Stimulated activated CD8-positive, alpha-beta memory T cell treated with anti-CD3 and anti-CD28 coated beads, Interleukin-7, amount 100 ng/mL, for 4 hours (primary cell): ENCODE results near the gene CCDC106.
A peak's percentile ranks its signal among the peaks of the same experiment; 100 is the strongest.

ENCODE experiments used
- DNase-seq, 2 donors: peaks; one replicate each; pipeline ENCODE4 v3.0.0-alpha.2; 2020; ENCODE audit warnings: low read depth in 2 of 2

Gene CCDC106

DNA sequence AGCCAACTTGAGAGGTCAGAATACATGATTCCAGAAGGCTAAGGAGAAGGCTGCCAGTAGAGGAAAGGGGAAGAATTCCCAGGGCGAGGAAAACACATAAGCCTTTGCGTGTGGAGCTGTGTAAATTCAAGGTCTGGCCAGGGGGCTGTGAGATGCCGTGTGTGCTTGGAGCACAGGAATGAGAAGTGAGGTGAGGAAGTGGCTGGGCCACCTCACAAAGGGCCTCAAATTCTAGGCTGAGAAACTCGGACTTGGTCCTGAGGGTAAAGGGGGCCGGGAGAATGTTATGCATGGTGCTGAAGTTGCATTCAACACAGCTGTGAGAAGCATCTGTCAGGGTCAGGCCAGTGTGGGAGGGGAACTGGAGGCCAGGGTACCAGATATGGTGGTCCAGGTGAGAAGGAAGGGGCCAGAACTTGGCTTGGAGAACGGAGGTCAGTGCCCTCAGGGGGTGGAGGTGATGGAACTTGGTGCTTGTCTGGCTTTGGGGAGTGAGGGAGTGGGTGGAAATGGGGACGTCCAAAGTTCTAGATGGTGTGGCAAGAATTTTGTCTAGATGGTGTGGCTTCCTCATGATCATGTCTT is 12.1 kb upstream of the CCDC106 start:
- no peak for DNase-seq

DNA sequence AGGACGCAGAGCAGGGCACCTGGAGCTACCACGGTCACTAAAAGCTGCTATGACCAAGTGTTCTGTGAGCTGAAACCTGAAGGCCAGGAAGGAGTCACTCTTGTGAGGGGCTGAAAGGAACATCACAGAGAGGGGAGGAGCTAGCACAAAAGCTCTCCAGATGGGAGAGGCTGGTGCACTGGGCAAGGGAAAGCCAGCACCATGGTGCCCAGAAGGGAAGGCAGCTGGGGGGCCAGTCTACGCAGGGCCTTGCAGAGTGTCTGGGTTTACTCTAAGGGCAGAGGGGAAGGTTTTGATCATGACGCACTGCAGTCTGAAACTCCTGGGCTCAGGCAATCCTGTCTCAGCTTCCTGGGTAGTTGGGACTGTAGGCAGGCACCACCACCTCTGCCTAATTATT is 11.3 kb upstream of the CCDC106 start:
- no peak for DNase-seq

DNA sequence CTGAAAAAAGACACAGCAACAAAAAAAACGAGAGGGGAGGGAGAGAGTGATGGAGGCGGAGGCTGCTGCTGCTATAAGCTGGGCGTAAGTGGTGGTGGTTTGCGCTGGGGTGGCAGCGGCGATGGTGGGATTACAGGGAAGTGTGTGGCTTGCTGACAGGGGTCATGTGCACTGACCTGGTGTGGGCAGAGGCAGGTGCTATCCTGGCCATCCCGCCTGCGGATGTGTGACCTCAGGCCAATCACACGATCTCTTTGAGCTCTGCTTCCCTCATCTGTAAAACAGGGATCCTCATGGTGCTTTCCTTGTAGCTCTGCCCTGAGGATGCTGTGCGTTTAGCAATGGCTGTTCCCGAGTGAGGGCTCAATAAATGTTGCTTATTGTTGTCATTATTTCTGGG is 10.5 kb upstream of the CCDC106 start:
- DNase-seq: no peak

GRCh38 chr19:55638864-55639359 is 9.1 kb upstream of the CCDC106 start:
- DNase-seq: peak; percentile 33 to 48

DNA sequence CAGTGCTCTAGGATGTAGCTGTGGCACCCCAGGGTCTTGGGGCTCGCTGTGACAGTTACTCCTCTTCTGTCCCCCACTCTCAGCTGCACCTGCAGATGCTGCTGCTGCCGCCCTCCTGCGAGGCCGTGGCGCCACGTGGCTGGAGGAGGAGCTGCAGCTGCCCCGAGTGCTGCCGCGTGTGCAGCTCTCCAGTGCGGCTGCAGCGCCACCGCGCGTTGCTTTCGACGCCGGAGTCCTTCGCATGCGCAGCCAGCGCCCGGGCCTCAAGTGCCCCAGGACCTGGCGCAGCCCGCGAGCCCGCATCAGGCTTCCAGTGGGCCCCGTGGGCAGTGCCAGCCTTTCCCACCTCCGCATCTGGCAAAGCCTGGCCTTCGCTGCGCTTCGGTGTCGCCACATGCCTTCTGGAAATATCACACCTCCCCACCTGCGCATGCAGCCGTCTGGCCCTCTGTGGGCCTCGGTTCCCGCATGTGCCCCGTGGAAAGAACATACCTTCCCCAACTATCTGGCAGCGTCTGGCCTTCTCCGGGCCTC is 7.9 kb upstream of the CCDC106 start:
- peak; percentile 47 to 73 for DNase-seq

DNA sequence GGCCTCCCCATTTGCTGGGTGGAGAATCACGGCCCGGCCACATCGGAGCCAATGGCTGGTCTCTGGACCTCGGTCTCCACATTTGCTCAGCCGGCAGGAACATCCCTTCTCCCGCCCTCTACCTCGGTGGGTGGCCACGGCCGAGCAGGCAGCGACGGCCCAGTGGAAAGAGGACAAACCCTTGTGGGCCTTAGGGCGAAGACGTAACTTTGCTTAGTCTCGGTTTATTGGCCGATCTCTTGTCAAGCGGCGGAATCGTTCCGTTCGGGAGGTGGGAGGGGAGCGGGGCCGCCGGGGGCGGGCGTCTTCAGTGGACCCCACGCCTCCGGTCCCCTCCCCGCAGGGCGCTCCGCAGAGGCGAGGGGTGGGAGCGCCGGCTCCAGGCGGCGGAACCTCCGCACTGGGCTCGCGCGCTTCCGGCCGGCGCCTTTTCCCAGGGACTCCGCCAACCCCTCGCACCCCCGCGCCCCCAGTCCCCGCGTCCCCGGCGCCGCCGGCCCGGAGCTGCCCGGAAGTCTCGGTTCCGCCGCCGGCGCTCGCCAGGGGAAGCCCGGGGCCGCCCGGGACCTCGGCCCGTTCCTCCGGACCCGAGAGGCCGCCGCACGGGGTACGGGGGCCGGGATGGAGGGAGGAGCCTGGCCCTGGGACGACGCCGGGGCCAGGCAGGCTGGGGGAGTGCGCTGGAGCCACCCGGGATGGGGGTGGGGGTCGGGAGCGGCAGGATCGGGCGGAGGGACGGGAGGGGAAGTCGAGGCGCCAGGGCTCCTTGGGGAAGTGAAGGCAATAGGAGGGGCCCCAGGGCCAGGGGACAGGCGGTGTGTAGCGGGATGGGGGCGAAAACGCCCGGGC is 7.2 kb upstream of the CCDC106 start, which contains the start of gene ZNF580:
TSS of gene ZNF580 (plus strand) at position 426 of the 849 bp plus-strand sequence. CDS start 1,507 bp downstream, outside the sequence.
- DNase-seq: peak in 1 of 2 donors; percentile 66

- no peak for DNase-seq
Observed at GRCh38 chr19:55641426-55642152, 6.4 kb upstream of the CCDC106 start.

GRCh38 chr19:55642153-55643002 is 5.6 kb upstream of the CCDC106 start:
- DNase-seq: peak in 1 of 2 donors; percentile 21

- peak; percentile 60 to 75 for DNase-seq
Observed at GRCh38 chr19:55643003-55643886, 4.8 kb upstream of the CCDC106 start, which contains the start of gene ZNF581. Gene ZNF581, plus strand, starts transcription at chr19:55643649. Its CDS starts 923 bp downstream, at chr19:55644572.

DNA sequence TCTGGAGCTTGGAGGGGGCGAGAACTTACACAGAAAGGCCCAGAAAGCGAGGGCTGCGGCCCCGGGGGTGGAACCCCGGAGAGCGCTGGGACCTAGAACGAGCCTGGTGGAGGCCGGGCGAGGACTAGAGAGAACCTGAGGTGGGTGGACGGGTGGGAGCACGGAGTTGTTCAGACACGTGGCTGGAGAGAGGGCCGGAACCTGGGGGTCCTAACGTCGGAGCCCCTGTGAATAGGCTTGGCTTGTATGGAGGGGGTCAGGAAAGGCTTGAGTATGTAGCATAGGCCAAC is 4.2 kb upstream of the CCDC106 start:
- no peak for DNase-seq

DNA sequence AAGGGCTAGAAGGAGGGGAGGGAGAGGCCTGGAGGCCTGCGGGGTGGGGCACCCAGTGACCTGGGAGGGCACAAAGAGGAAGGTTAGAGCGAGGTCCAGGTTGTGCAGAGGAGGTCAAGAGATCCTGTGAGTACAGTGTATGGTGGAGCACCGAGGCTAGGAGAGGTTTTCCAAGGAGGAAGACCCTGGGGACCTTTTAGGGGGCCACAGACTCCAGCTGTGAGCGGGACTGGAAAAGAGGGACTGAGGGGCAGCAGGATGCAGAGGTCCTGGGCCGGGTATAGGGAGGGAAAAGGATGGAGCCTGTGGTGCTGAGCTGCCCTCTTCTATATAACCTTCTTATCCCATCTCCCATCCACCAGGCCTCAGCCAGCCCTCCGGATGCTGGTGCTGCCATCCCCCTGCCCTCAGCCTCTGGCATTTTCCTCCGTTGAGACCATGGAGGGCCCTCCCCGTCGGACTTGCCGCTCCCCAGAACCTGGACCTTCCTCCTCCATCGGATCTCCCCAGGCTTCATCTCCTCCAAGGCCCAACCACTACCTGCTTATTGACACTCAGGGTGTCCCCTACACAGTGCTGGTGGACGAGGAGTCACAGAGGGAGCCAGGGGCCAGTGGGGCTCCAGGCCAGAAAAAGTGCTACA is 3.7 kb upstream of the CCDC106 start:
- no peak for DNase-seq

GRCh38 chr19:55644842-55645511 is 3.0 kb upstream of the CCDC106 start:
- no peak for DNase-seq

GRCh38 chr19:55645512-55645881 is 2.5 kb upstream of the CCDC106 start:
- DNase-seq: no peak

DNA sequence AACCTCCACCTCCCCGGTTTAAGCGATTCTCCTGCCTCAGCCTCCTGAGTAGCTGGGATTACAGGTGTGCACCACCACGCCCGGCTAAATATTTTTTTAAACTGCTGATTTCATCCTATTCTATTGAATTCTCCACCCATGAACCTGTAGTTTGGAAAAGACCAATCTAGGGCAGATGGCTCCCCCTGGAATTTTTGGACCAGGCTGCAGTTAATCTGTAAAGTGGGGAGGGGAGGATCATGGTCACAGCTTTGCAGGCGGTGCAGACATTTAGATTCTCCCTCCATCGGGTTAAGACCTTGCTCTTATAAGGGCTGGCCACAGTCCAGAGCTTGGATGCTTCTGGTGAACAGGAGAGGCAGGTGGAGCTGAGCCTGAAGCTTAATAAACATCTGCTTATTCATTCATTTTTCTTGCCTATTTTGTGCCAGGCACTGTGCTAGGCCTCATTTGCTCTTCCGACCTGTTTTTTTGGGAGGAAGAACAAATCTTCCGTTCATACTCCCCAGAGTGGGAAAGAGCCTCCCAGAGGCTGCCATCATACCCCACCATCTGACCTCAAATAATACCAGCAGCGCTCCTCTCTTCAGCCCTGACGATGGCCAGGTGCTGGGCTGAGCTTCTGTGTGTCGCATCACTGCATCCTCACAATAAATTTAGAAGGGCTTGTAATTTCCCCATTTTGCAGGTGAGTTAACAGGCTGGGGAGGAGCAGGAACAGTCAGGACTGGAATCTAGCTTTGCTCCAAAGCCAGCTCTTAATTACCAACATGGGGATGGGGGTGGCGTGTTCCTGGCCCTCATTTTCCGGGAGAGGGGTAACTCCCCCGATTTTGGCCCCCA is 902 bp upstream of the CCDC106 start:
- no peak for DNase-seq

DNA sequence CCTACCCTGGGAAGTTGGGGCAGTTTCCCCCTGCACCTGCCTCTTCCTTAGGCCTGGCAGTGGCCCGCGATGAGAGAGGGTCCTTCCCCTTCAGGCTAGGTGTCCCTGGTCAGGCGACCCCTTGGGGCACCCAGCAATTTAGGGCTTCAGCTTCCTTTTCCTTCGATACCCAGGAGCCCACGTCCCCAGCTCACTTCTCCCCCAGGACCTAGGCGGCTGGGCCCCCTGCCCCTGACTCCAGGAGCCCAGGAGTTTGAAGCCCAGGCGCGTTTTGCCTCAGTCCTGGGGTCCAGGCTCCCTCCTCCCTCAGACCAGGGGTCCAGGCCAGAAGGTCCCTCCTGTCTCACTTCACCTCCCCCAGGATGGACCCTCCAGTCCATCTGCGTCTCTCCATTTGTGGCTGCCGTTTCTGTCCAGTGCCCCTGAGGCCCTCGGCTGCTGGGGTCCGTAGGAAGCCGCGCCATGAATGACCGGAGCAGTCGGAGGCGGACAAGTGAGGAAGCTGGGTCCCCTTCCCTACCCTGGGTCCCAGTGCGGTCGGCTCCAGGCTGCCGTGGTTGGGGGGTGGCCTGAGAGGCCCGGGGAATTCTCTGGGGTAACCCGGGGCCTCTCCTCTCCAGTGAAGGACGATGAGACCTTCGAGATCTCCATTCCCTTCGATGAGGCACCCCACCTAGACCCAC is 714 bp downstream of the CCDC106 start:
- DNase-seq: no peak

- no peak for DNase-seq
Observed at GRCh38 chr19:55649268-55650125, 1.5 kb downstream of the CCDC106 start.

- no peak for DNase-seq
Observed at GRCh38 chr19:55650126-55650557, 2.1 kb downstream of the CCDC106 start.
